Transverse colon (tissue), 1 donor: Measurements from ENCODE around the gene IHH.

Experiments
- EP300 ChIP-seq: sonication (generic); formaldehyde crosslinking; IDR thresholded peaks from one replicate; pipeline ENCODE4 v1.6.1; 2017; ENCODE audit warnings: antibody characterized with exemption, low read depth
- POLR2A ChIP-seq: fragments of 450-650 bp; IDR thresholded peaks from one replicate; pipeline ENCODE4 v1.6.1; 2016; ENCODE audit warnings: antibody characterized with exemption, mild to moderate bottlenecking, moderate library complexity

GRCh38 chr2:219029829-219030165 lies 30.9 kb downstream of the IHH start:
- no peak for TF ChIP-seq EP300
- no peak for TF ChIP-seq POLR2A
